Dermis blood vessel endothelial cell (primary cell): Measurements from ENCODE around the gene FAM13A. TPM values are rescaled to one million over a fixed set of nuclear protein-coding genes. Genes with fewer than 3 reads are reported as not detected.
"Not testable (repeated sequence)": the region's sequence is repeated elsewhere in the genome, so short reads cannot be mapped to it uniquely, and the experiment has no call there.

Experiments
- DNase-seq: peaks from one replicate; pipeline ENCODE4 v3.0.0; 2010
- total RNA-seq: library from RNA; depleted of rRNA; stranded (reverse); fragments of >200 nt; gene quantifications from 2 replicates; pipeline ENCODE4 v1.2.3, GENCODE V29; 2014

Gene FAM13A
- total RNA-seq, 1 donor from 2014 or later, result 1.7 TPM

DNA sequence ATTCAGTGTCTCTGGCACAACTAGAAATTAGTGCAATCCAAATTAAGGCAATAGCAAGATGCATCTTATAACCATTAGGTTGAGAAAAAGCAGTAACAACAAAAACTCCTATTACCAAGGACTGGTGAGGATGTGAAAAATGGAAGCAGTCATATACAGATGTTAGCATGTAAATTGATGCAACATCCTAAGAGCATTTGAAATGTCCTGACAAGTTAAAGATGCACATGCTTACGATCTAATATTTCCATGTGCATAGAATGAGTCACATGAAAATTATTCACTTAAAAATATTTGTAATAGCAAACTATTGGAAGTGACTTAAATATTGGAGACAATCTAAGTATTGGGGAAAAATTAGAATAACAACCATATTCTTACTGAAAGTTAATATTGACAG lies 163.0 kb downstream of the FAM13A start:
- no peak for DNase-seq

DNA sequence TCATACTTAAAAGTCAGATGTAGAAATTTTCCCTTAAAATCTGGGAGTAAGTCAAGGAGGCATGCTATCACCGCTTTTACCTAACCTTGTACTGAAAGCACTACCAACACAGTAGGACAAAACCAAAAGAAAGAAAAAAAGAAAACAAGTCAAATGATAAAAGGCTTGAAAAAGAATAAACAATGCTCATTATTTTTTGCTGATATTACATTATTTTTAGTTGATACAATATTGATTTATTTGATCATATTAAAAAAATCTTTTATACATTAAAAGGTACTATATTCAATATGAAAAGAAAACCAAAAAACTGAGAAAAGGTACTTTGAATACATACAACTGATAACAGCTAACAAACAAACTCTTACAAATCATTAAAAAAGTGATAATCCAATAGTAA lies 164.3 kb downstream of the FAM13A start:
- DNase-seq, result no peak

DNA sequence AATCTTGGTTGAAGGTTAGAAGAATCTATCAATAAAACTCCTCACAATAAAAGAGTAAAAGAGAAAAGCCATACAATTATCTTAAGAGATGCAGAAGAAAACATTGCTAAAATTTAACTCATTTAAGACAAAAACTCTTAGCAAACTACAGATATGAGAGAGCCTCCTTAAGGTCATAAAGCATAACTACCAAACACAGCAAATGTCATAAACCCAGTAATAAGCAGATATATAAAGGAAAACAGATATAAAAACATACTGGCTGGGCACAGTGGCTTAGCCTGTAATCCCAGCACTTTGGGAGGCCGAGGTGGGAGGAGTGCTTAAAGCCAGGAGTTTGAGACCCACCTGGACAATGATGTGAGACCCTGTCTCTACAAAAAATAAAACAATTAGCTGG lies 165.3 kb downstream of the FAM13A start:
- no peak for DNase-seq

DNA sequence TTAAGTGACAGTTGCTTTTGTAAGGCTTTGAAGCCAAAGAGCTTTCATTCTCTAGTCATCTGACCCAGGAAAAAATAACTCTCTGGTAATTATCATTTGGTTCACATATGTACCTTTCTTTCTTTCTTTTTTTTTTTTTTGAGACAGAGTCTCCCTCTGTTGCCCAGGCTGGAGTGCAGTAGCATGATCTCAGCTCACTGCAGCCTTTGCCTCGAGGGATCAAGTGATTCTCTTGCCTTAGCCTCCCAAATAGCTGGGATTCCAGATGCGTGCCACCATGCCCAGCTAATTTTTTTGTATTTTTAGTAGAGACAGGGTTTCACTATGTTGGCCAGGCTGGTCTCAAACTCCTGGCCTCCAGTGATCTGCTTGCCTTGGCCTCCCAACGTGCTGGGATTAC lies 169.6 kb downstream of the FAM13A start:
- not testable (repeated sequence) for DNase-seq

DNA sequence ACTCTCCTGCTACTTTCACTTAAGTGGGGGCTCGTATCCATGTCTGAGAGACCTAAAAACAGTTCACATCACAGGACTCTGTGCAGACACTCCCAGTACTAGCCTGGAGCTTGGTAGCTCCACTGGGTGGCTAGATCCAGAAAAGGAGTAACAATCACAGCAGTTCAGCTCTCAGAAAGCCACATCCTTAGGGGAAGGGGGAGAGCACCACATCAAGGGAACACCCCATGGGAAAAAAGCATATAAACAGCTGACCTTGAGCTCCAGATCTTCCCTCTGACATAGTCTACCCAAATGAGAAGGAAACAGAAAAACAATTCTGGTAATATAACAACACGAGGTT lies 175.8 kb downstream of the FAM13A start:
- DNase-seq, result no peak

DNA sequence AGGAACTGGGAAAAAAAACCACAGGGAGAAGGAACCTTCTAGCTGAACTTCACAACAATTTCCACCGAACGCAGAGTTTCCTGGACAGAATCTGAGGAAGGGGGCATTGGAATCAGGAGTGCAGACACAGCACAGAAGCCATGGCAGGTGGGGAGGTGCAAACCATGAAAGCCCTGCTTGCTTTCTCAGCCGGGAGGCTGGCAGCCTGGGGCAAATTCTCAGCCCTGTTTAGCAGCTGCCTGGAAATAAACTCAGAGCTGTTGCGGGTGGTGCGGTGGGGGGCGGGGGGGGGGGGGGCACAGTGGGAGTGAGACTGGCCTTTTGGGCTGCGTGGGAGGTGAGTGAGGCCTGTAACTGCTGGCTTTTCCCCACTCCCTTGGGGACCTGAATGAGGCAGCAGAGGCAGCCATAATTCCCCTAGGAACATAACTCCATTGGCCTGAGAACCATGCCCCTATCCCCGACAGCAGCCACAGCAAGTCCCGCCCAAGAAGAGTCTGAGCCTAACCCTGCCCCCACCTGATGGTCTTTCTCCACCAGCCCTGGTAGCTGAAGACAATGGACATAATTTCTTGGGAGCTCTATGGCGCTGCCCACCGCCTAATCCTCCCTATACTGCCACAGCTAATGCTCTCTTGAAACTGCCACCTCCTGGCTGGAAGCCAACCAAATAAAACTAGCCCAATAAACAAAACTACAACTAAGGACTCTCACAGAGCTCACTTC lies 176.3 kb downstream of the FAM13A start:
- DNase-seq, result no peak

DNA sequence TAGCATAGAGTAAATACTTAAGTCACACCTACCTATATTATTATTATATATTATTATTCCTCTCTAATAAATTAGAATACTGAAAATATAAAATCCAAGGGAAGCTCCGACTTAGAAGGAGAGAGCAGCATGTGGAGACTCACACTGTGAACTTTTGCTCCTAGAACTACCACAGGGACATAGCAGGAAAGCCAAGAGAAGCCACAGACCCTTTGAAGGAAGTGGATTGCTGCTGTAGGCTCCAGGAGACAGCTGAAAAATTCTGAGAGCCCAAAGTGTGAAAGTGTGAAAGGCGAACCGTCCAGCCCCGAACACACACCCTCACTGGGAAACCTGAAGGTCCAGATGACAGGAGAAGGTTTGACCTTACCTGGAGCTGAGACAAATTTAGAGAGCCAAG lies 177.0 kb downstream of the FAM13A start:
- no peak for DNase-seq

DNA sequence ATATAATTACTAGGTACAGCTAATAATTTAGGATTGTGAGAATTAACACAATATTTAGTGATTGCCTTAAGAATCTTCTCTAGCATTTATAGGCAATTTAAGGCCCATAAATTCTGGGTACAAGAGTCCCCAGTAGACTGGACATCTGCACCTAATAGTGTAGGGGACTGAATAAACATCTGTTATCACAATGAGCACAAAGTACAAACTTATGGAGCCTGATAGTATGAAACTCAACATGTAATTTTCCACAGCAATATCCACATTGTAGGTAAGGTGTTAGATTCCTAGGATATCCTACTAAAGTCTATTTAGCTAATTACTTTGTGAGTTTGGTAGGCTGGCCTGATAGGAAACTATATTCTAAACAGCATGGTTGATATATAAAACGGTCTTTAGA lies 178.3 kb downstream of the FAM13A start:
- DNase-seq, result no peak

DNA sequence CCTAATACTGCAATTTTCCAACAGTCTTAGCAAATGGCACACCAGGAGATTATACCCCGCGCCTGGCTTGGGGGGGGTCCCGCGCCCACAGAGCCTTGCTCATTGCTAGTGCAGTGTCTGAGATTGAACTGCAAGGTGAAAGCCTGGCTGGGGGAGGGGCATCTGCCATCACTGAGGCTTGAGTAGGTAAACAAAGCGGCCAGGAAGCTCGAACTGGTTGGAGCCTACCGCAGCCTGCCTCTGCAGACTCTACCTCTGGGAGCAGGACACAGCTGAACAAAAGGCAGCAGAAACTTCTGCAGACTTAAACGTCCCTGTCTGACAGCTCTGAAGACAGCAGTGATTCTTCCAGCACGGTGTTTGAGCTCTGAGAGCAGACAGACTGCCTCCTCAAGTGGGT lies 186.6 kb downstream of the FAM13A start:
- no peak for DNase-seq

DNA sequence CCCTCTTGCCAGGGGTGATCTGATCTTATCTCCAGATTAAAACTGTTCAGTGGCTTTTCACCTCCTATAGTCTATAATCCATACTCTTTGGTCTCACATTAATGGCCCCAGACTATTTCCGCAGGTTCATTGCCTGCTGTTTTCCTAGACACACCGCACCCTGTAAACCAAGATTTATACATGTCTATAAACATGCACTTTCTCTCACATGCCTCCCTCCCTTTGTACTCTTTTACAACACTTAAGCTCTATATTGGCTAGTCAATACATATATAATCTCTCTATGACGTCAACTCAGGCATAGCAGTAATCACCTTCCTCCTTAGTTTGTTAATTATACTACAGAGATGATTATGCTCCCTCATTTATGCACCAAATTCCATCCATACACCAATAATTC lies 188.5 kb downstream of the FAM13A start:
- no peak for DNase-seq

DNA sequence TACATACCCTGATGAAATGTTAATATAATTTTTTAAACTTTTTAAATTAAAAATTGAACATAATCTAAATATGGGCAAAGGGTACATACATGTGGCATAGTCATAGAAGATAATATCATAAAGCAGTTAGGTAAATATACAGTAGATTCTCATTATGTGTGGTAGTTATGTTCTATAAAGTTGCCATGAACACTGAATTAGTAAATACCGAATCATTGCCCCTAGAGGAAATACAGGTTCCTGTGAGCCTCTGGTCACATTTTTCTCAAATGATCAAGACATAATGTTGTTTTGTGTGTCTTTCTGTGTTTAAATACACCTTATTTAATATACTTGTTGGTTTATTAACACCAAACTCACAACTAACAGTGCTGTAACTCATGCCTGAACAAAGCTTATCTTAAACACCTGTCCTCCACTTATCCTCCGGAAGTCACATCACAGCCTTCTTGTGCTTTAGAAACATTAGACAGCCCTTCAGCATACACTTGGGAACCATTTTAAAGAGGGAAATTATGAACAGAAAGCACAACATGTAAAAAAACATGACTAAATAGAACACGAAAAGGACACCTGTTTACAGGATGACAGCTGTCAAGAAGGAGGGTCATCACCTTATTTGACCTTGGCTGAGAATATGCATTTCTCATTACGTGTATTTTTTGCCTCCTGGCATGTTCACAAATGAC lies 190.0 kb downstream of the FAM13A start:
- DNase-seq, result peak; percentile 75

DNA sequence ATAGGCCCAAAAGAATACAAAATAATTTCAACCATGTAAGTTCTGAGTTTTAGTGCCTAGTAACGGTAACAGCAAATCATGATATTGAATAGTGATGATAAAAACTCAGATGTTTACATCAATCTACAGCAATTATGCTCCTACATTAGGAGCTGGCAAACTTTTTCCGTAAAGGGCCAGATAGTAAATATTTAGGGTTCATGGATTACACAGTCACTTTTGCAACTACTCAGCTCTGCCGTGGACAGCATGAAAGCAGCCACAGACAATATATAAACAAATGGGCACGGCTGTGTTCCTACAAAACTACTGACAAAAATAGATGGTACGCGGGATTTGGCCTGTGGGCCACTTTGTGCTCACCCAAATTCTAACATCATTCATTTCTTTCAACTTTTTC lies 191.5 kb downstream of the FAM13A start:
- DNase-seq, result peak; percentile 6

DNA sequence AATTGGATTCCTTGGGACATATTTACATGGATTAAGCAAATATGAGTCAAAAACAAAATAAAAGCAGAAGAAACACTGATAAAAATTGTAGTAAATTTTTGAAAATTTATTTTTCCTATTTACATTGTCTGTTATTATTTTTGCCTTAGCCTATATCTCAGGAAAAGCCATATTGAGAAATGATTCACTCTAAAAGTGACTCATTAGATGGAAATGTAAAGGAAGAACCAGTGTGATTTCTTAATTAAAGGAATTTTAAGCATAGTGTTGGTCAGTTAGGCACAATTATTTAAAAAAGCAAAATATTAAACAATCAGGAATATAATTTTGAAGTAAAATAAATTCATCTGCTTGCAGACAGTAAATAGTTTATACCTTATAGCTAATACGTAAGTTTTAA lies 191.9 kb downstream of the FAM13A start:
- DNase-seq, result peak; percentile 24

DNA sequence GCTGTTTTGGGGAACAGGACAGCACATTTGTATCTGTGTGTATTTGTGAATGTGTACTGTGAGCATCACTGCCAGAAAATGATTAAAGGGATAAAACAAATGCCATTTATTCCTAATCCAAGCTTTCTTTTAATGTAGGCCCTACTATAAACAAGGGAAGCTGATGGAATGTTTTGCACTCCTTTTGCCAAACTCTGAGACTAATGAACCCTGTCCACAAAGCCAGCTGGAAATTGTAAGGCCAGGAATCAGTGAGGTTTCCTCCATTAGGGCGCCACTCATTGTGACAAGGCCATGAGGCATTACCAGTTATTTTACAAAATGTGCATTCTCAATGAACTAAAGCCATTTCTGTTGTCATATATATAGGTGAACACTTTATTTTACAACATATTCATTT lies 196.4 kb downstream of the FAM13A start:
- no peak for DNase-seq

DNA sequence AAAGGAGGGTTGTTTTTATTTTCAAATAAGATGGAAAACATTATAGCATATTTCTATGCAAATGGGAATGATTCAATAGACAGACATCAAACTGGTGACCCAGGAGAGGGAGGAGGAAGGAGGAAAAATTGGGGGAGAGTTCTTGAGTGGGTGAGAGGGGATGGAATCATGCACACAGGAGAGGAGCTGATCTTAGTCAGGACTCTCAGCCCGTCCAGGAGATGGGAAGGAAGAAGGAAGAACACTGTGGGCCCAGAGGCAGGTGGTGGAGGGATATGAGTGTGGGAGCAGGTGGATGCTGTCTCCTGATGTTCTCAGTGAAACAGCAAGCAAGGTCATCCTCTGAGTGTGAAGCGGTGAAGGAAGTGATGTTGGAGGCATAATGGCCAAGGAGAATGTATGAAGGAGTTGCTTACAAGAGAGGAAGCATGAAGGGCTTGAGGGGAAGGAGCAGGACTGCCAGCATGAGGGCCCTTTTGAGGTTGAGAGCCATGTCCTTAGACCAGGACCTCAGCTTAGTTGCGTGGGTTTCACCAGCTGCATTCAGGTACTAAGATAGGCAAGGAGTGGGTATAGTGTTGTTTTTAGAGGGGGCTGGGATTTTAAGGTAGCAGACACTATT lies 197.7 kb downstream of the FAM13A start:
- DNase-seq, result no peak

DNA sequence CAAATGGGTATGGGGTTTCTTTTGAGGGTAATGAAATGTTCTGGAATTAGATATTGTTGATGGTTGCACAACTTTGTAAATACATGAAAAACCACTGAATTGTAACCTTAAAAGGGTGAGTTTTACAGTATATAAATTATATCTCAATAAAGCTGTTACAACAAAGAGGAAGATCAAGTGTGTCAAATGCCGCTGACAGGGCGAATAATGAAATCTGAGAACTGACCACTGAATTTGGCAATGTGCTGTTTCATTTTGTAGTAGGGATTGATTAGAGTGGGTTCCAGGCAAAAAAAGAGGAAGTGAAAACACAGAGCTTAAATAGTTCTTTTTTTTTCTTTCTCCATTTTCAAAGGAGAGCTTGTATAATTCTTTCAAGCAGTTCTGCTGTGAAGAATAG lies 198.2 kb downstream of the FAM13A start:
- DNase-seq, result no peak

DNA sequence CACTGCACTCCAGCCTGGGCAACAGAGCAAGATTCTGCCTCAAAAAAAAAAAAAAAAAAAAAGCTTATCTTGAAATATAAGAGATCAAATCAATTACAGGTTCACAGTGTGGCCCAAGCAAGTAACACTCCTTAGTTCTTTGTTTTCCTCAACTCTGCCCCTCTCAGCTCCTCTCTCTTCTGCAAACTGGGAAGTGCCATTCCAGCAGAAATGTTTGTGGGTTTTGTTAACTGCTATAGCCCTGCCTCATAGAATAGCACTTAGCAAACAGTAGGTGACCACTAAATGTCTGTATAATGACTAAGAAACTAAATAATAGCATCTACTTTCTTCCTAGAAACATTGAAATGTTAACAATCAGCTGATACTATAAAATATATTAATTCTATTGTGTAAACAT lies 199.4 kb downstream of the FAM13A start:
- no peak for DNase-seq

DNA sequence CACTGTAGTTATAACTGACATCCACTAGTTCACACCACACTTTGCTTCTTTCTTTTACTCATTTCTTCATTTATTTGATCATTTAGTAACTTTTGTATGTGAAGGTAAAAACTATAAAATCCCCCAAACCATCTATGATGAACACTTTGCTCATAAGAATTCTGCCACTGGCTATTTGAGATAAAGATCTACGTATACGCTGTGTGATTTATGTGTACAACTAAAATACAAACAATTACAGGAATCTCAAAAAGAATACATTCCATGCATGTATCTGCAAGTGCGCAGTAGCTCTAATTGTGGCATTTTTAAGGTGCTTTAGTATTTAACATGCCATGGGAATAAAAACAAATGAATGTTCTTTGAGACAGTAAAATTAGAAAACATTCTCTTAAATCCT lies 202.5 kb downstream of the FAM13A start:
- DNase-seq, result no peak

DNA sequence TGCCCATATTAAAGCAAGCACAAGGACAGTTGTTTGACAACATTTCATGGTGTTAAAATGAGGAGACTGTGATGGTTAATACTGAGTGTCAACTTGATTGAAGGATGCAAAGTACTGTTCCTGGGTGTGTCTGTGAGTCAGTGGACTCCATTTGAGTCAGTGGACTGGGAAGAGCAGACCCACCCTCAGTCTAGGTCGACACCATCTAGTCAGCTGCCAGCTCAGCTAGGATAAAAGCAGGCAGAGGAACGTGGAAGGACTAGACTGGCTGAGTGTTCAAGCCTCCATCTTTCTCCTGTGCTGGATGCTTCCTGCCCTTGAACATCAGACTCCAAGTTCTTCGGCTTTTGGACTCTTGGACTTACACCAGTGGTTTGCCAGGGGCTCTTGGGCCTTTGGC lies 203.4 kb downstream of the FAM13A start:
- not testable (repeated sequence) for DNase-seq

DNA sequence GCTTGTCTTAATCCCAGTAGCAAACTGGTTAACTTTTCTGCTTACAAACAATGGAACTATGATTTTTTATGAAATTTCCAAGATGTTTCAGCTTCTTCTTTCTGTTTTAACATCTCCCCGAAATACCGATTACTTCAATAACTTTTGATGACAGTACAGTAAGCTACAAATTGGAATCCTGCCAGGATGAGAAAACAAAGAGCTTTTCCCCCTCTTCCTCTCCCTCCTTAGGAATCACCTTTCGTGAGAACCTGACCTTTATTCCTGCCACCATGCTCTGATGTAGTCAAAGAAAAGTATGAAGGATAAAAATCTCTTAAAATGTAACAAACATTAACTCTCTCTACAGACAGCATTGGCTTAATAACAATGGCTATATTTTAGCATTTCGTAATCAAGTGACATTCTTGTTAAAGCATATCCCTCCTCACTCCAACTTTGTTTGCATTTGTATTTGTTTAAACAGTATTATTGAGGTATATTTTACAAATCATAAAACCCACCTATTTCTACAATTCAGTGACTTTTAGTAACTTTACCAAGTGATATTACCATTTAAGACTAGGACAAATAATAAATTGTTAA lies 210.7 kb downstream of the FAM13A start:
- peak; percentile 69 for DNase-seq

DNA sequence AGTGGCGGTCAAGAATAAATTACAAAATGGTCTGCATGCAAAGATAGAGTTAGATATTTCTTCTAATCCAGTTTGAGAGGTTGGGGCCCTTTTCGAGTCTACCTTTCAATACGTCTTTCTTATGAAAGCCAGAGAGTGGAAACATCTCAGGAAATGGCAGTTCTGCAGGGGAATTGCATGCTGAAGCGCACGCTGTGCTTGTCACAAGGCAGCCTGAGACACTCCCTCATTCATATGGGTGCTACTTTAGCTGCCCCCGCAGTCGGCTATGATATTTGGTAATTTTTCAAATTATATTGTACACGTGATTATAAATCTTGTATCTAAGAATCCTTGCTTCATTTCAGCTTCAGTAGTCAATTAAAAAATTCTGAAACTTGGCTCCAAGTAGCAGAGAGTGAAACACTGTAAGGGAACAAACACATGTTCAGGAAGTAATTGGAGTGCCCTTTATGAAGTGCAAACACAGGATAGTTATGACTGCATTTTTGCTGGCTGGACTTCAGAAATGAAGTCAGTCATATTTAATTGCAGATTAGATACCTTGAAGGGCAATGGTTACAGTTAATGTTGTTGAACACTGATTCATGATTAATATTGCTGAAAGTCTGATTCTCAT lies 213.8 kb downstream of the FAM13A start:
- DNase-seq, result peak; percentile 67

DNA sequence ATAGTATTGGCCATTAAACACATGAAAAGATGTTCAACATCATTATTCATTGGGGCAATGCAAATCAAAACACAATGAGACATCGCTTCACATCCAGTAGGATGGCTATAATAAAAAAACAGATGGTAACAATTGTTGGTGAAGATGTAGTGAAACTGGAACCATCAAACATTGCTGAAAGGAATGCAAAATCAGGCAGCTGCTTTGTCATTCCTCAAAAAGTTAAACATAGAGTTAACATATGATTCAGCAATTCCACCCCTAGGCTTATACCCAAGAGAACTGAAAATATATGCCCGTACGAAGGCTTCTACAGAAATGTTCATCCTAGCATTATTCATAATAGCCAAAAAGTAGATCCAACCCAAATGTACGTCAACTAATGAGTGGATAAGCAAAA lies 215.3 kb downstream of the FAM13A start:
- no peak for DNase-seq

DNA sequence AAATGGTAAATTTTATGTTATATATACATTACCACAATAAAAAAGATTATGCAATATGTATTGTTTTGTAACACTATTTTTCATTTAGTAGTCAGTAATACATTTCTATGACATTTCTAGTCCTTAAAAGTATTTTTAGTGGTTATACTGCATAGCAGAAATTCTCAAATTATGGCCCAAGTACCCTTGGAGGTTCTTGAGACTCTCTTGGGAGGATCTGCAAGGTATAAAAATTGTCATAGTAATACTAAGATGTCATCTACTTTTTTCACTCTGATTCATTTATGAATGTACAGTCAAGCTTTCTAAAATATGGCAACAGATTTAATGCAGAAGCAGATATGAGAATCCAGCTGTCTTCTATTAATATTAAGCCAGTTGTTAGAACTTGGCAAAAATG lies 220.8 kb downstream of the FAM13A start:
- no peak for DNase-seq
